ENCODE data around the gene HEATR3.

The HEATR3 gene

DNA sequence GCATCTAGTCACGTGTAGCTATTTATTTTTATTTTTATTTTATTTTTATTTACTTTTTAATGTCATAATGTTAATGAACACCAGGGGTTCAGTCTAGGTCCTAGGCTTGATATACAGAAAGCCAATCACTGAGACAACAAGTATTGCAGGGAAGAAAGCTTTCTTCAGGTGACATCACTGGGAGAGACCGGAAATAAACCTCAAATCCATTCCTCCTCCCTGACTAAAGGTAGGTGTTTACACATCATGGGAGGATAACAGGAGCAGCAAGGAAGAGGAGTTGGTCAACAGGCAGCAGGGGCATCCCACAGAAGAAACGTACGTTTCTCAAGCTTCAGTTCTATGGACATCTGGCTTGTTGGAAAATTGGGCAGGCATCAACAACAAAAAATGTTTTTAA, 9.5 kb upstream of the HEATR3 start:
- DNase-seq (ENCODE audit: low read depth): no peak

DNA sequence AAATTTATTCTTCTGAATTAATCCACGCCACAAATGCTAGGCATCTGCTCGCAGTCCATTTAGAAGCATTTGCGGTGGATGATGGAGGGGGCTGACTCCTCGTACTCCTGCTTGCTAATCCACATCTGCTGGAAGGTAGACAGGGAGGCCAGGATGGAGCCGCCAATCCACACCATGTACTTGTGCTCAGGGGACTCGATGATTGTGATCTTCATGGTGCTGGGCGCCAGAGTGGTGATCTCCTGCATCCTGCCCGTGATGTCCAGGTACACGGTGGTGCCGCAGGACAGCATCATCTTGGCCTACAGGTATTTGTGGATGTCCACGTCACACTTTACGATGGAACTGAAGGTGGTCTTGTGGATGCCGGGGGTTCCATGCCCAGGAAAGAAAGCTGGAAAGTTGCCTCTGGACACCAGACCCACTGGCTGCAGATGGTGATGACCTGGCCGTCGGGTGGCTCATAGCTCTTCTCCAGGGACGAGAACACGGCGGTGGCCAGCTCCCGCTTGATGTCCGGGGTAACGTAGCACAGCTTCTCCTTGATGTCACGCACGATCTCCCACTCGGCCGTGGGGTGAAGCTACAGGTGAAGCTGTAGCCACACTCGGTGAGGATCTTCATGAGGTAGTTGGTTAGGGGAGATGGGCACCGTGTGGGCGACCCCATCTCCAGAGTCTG, 7.5 kb upstream of the HEATR3 start:
- no peak for DNase-seq (ENCODE audit: low read depth)

DNA sequence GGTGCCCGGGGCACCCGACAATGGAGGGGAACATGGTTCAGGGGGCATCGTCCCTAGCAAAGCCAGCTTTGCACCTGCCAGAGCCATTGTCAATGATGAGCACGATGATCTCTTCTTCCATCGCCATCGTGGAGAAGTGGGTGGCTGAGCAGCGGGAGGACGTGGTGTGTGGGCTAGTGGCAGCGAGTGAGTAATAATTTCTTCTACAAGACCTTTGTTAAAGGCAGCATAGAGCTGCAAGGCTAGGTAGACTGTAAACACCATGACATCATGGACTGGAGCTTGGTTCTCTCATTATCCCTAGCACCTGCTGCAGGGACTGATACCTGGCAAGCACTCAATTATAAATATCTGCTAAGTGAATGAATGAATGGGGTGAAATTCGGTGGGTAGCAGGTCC, 6.7 kb upstream of the HEATR3 start:
- DNase-seq (ENCODE audit: low read depth): no peak

DNA sequence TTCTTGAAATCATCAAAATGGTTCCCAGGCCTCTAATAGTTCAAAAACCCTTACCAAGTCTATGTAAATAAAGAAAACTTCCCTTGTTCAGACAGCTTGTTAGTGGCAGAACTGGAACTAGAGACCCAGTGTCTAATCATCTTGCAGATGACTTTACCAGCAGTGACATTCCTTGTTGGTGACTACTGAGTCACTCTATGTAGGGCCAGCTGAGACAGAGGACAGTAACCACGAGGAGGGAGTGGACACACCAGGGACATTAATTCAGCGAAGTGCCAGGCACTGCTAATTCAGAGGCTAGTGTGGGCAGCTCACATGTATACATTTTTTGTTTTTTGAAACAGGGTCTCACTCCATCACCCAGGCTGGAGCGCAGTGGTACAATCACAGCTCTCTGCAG, 6.1 kb upstream of the HEATR3 start:
- no peak for DNase-seq (ENCODE audit: low read depth)

DNA sequence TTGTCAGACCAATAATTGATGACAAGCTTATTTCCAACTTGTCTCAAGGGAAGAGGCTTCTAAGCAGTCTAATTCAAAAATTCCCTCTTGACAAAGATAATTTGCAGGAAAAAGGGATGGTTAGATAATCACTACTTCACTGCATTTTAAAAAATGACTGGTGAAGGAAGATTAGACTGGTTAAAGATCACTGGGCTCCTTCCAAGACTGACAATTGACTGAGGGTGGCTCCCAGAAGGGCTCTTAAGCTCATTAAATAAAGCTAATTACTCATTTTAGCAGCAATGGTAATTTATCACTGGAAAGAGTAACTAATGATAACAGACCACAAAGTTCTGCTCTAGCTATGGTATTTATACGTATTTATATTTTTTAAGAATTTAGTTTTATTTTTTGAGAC, 4.4 kb upstream of the HEATR3 start:
- no peak for DNase-seq (ENCODE audit: low read depth)

DNA sequence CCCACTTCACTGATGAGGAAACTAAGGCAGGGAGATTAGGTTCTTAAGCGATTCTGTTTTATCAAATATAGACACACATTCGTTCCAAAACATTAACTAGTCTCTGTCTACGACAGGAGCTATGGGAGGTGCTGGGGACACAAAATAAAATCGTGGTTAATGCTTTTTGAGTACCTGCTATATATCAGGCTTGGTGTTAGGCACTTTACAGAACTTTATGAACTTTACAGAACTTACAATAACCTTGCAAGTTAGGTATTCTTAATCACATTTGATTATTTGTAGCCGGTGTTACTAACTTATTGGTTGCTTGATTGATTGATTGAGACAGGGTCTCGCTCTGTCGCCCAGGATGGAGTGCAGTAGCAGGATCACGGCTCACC, 538 bp upstream of the HEATR3 start:
- no peak for DNase-seq (ENCODE audit: low read depth)

DNA sequence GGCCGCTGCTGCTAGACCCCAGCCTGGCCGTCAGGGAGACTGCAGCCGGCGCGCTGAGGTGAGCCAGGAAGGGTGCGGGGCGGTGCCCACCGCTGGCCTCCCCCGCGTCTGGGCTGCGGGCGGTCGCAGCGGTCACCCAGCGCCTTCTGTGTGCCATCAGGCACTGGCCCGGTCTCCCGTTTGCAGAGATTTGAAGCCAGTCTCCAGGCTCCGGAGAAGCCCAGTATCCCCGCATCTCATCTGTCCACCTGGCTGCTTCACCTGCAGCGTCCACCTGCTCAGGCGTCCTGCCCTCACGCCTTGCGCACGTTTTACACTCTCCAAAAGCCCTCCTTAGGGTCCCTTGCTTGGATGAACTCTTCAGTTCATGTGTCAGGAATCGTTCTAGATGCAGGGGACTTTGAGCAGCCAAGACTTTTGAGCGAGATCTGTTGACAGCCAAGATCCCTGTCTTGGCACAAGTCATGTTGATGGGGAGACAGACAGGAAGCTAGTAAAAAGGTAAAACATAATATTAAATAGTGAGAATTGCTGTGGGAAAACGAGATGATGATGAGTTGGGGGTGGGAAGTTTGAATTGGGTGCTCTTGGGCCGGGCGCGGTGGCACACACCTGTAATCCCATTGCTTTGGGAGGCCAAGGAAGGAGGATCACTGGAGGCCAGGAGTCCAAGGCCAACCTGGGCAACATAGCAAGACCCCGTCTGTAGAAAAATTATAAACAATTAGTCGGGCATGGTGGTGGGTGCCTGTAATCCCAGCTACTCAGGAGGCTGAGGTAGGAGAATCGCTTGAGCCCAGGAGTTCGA, 916 bp downstream of the HEATR3 start:
- DNase-seq (ENCODE audit: low read depth): no peak

DNA sequence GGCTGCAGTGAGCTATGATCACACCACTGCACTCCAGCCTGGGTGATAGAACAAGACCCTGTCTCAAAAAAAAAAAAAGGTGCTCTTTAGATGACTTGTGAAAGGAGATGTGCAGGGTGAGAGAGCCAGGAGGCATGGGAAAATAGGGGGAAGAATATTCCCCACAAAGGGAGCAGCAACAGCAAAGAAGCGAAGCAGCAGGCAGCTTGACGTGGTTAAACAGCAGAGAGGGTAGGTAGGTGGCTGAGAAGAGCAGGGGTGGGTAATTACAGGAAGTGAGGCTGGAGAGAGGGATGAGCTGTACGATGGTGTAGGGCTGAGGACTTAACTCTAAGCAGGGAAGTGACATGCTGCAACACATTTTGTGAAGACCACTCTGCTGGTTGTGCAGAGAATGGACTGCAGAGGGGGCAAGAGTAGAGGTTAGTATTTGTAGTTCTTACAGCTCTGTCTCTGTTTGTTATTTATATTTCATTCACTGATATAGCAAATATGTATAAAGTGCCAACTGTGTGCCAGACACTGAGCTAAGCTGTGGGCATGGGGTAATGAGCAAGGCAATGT, 1.6 kb downstream of the HEATR3 start:
- DNase-seq (ENCODE audit: low read depth): peak; percentile 4

DNA sequence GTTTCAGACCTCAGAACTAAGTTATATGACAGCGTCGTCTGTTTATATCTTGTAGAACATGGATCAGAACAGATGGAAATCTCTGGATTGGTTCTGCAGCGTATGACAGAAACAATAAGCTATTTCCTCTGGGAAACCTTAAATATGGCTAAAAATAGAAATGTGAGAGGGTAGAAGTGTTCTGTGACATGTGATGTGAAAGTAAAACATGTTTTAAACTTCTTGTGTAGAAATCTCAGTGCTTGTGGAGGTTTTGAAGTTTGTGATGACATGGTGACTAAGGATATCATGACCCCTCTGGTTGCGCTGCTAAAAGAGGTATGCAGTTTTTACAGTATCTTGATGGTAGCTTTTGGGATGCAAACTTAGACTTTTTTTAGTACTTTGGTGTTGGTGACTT, 2.8 kb downstream of the HEATR3 start:
- DNase-seq (ENCODE audit: low read depth): no peak

DNA sequence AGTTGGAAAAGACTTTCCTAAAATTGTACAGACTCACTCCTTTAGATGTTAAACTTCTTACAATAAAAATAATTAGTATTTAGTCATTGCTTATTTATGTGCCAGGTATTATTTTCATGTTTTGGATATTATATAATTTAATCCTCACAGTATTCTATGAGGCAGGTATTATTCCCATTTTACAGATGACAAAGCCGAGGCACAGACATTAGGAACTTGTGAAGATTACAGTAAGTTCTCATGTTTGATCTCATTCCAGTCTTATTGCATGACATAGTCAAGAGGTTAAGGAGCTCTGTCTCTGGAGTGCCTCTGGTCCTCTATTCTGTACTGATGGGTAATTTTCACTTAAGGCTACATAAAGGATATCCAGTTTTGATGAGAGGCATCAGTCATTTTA, 3.3 kb downstream of the HEATR3 start:
- DNase-seq (ENCODE audit: low read depth): no peak

DNA sequence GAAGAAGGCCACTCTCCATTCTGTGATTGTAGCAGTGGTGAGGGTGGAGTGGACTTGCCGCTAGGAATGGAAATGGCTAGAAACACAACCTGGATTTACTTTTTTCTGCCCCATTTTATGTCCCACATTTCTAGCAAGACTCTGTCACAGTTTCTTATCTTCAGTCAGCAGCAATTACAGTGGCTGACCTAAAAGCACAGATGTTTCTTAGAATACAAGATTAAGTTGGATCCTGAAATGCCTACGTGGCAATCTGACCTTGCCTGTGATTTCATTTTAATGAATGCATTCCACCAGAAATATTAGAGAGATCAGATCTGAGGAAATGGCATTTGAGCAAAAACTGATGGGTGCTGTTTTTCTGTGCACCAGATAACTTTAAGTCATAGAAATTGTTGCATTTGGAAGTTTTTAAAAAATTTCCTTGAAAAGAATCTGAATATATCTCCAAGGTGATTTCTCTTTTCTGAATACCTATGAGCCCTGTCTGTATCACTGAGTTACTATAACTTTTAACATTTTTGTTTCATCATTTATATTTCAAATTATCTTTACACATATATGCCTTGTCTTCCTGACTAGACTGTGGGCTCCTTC, 5.4 kb downstream of the HEATR3 start:
- no peak for DNase-seq (ENCODE audit: low read depth)

DNA sequence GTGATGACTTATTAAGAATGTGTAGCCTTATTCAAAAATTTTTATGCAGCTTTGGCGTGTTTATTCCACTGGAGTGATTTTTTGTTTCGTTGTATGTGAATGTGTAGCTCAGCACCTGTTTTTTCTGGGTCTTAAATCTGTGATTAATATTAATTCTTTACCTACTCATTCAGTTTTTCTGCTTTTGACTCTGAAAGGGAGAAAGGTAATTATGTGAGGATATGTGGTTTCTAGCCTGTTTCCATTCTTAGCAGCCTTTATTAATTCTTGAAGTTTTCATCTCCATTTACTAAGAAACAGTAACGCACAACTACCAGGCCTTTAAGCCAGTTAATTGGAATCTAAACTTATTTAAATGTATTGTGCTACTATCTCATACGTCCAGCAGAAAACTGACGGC, 7.0 kb downstream of the HEATR3 start:
- no peak for DNase-seq (ENCODE audit: low read depth)

DNA sequence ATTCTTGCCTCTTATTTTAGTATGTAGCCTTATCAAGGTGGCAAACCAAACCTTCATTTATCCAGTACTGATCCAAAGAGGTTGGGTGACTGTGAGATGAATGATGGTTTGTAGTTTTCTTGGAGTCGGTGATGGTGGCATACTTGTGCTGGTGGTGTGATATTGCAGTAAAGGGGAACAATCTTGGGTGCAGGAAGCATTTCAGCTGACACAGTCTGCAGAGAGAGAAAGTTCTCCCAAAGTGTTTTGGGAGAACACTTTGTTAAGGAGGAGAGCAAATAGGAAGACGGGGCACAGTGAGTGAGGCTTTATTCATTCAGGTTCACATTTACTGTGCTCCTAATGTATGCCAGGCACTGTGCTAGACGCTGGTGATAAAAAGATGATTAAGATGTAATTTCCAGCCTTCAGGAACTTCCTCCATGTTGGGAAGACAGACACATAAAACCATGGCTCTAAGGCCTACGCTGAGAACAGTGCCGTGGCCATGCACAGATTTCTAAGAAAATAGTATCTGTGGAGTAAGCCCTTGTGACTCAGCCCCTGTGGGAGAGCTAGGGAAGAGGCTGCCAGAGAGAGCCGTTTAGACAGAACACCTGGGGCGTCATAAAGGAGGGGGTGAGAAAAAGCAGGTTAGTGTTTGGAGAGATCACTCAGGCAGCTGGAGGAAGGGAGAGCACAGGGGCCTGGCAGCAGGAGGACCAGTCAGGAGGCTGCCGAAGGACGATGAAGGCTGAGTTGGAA, 13.8 kb downstream of the HEATR3 start:
- DNase-seq (ENCODE audit: low read depth): no peak

DNA sequence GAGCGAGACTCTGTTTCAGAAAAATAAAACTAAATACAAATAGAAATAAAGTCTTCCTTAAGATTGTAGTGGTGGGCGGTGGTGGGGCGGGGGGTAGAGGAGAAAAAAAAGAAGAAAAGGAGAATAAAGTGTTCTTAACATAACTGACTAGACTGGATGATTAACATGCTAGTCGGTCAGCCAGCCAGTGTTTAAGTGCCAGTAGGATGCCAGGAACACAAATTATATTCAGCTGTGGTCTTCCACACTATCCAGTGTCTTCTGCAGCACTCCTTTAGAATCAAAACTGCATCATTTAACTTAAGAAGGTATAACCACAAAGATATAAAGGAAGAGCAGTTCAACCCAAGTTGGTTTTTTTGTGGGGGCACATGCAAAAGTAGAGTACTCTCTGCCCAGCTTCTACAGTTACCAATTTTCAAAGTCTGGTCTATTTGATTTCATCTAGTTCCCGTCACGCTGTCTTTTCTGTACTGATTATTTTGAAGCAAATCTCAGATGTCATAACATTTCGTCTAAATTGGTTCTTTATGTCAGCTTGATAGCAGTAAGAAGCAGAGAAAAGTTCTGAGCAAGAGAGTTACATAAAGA, 15.8 kb downstream of the HEATR3 start:
- DNase-seq (ENCODE audit: low read depth): no peak

DNA sequence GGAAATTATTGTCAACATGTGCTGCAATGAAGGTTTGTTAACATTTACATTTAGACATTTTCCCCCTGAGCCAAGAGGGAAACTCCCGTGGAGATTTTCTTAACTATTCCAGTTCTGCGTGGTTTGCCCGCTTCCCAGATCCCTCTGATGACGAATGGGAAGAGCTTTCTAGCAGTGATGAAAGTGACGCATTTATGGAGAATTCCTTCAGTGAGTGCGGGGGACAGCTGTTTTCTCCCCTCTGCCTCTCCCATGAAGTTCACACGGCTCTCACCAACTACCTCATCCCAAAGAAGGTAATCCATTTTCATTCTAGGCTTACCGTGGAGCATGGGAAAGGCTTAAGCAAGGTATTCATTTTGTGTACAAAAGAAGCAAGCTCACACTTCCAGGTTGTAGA, 18.2 kb downstream of the HEATR3 start:
- no peak for DNase-seq (ENCODE audit: low read depth)

DNA sequence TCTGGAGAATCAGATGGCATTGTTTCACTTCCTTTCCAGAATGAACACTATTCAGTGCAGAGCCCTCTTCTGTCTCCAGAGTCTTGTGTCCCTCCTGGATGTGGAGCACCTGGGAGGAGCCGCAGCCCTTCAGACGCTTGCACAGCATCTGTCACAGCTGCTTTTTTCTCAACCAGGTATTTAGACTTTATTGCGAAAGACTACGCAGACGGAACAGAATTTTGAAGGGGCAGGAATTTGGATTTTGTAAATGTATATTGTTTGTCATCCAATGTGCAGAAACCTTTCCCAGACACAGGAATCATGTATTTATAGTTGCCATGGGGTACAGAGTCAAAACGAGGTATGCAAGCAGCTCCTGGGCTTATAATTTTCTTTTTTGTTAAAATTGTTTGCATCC, 20.4 kb downstream of the HEATR3 start:
- no peak for DNase-seq (ENCODE audit: low read depth)

DNA sequence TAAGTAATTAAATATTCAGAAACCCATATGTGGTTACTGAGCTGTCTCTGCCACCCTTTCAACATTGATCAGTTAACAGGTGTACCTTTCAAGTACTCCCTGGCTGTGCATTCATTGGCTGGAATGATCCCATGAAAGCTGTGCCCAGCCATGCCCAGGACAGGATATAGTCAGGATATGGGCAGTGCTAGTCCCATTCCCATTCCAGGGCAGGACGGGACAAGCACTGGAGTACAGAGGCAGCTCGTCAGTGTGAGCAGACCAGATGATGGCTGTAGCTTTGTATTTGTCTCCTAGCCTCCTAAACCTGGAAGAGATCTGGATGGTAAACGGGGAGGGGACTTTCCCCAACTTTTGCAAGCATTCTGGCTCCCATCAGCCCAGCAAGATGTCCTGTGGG, 22.5 kb downstream of the HEATR3 start:
- no peak for DNase-seq (ENCODE audit: low read depth)

DNA sequence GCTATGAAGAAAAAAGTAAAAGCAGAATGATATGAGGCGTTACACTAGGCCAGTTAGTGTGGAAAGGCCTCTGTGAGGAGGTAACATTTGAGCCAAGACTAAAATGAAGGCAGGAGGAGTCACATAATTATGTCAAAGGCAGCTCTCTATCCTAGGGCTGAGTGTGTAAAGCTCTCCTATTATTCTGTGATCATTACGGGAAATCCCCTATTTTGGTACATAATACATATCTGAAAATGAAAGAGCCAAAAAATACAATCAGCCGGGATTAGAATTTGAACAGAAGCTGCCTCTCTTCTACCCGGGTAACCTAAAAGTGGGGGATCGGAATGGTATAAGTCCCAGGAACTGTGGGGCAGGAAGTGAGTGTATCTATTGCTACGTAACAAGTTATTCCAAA, 27.1 kb downstream of the HEATR3 start:
- DNase-seq (ENCODE audit: low read depth): no peak

DNA sequence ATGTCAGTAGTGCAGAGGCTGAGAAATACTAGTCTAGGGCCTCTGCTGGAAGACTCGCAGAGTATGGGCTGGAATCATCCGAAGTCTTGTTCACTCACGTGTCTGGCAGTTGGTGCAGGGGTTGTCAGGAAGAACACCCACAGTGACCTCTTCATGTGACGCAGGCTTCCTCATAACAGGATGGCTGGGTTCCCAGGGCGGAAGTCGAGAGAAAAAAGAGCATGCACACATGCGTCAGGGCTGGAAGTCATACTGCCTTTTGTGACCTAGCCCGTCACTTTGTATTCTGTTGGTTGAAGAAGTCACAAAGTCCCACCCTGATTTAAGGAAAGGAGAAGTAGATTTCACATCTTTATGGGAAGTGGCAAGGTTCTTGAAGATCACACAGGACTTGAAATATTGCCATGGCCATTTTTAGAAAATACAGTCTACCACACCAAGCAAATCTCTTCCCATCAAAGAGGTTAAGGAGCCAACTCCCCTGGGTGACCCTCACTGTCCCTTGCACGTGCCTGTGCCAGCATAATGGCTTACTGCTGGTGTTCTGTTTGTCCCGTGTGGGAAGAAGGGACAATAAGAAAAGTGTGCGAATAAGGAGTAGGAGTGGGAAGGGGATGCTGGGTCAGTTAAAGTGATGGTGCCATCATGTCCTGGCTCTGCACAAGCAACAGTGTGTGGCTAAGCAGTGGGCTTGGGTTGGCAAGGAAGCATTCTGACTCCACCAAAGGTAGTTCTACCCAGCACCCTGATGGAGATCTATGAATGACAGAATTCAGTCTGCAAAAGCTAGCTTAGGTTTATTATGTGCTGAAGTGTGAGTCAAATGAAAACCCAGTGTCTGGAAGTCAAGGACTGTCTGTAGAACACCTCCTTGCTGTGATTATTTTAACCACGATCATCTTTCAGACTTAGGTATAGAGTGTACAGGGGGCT, 28.1 kb downstream of the HEATR3 start:
- DNase-seq (ENCODE audit: low read depth): no peak

DNA sequence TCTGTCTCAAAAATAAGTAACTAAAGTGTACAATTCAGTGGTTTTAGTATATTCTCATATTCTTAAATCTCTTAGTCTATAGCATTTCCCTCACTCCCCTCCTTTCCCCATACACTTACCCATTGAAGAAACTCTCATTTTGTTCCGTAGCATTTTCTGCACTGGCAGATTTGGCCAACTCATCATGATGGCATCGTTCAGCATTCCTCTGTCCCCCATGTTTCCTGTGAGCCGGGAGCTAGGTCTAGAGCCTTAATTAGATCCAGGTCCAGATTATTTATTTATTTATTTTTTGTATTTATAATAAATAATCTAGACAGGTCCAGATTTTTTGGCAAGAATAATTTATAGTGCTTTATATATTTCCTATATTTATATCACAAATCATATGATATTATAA, 31.0 kb downstream of the HEATR3 start:
- no peak for DNase-seq (ENCODE audit: low read depth)
